GM12873 (cell line): ENCODE measurements around the gene ZNHIT6.

ENCODE experiments used
- CTCF ChIP-seq: IDR thresholded peaks from 2 replicates; pipeline ENCODE4 v1.5.1; 2012; ENCODE audit warnings: low read depth, mild to moderate bottlenecking, moderate library complexity, low read length, control low read depth; ENCODE audit not compliant: insufficient read depth; ENCODE audit errors: missing control alignments

ZNHIT6 gene

GRCh38 chr1:85650645-85651044 is 57.6 kb downstream of the ZNHIT6 start:
- no peak for TF ChIP-seq CTCF

GRCh38 chr1:85649591-85649990 is 58.6 kb downstream of the ZNHIT6 start:
- TF ChIP-seq CTCF = no peak

- TF ChIP-seq CTCF = no peak
These were observed 69.8 kb downstream of the ZNHIT6 start for GRCh38 chr1:85638412-85638811.

GRCh38 chr1:85630493-85630892 is 77.7 kb downstream of the ZNHIT6 start:
- no peak for TF ChIP-seq CTCF

GRCh38 chr1:85629532-85629920 is 78.7 kb downstream of the ZNHIT6 start:
- TF ChIP-seq CTCF = no peak

GRCh38 chr1:85628791-85629531 is 79.3 kb downstream of the ZNHIT6 start:
- no peak for TF ChIP-seq CTCF

- TF ChIP-seq CTCF = no peak
These were observed 81.4 kb downstream of the ZNHIT6 start for GRCh38 chr1:85626818-85627217.
